Measurements from ENCODE around the gene TMEM208.
A peak's percentile ranks its signal among the peaks of the same experiment; 100 is the strongest.

The TMEM208 gene

GRCh38 chr16:67194260-67194659 lies 32.7 kb upstream of the TMEM208 start:
- Histone ChIP-seq H3K4me3 (ENCODE audit: low read depth, low read length) (no peak overlapping the region), H3K36me3 (peaks cover 50% of the 10 kb centered on the region), H3K4me1 (no peaks in the 10 kb centered on the region), H3K9me3 (no peaks in the 10 kb centered on the region), H3K27me3 (no peaks in the 10 kb centered on the region)
- no peak for TF ChIP-seq CTCF (IDR thresholded peaks at IDR 0.05; ENCODE audit: low read depth, low read length)
- DNase-seq: no peak

DNA sequence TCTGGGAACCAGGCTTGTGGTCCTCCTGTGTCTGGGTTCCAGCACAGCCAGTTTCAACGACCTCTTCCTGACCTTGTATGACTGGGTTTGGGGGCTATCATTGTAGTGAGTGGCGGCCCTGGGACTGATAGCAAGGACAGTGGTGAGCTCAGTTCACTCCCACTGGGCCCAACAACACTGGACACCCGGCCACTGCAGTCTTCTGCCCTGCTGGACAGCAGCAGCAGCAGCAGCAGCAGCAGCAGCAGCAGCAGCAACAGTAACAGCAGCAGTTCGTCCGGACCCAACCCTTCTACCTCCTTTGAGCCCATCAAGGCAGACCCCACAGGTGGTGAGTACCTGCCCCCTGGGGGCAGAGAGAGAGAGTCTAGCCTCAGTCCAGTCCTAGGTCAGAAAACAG lies 31.3 kb upstream of the TMEM208 start:
- no peak for DNase-seq
- H3K4me3 ChIP-seq (ENCODE audit: low read depth, low read length): no peak overlapping the region
- H3K27me3 ChIP-seq: no peaks in the 10 kb centered on the region
- no peaks in the 10 kb centered on the region for H3K4me1 ChIP-seq
- peaks cover 53% of the 10 kb centered on the region for H3K36me3 ChIP-seq
- no peaks in the 10 kb centered on the region for H3K9me3 ChIP-seq
- TF ChIP-seq CTCF (IDR thresholded peaks at IDR 0.05; ENCODE audit: low read depth, low read length): no peak

DNA sequence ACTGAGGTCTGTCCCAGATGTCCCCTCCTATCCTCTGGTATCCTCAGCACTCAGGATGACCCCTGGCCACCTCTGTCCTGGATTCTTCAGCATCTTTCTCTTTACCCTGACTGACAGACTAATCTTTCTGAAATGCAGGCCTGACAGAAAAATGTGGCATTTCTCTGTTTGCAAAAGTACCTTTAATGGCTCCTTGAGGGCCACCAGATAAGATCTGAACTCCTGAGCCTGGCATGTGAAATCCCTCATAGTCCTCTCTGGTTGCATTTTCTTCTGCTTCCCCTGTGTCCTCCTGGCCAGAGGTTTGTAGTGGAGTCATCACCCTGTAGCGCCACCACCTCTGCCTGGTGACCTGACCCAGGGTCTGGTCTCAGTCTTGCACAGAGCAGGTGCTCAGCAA lies 30.0 kb upstream of the TMEM208 start:
- no peak for TF ChIP-seq CTCF (IDR thresholded peaks at IDR 0.05; ENCODE audit: low read depth, low read length)
- H3K36me3 ChIP-seq: peaks cover 58% of the 10 kb centered on the region
- no peaks in the 10 kb centered on the region for H3K9me3 ChIP-seq
- H3K4me1 ChIP-seq: no peaks in the 10 kb centered on the region
- H3K4me3 ChIP-seq (ENCODE audit: low read depth, low read length): no peak overlapping the region
- no peak for DNase-seq
- no peaks in the 10 kb centered on the region for H3K27me3 ChIP-seq

DNA sequence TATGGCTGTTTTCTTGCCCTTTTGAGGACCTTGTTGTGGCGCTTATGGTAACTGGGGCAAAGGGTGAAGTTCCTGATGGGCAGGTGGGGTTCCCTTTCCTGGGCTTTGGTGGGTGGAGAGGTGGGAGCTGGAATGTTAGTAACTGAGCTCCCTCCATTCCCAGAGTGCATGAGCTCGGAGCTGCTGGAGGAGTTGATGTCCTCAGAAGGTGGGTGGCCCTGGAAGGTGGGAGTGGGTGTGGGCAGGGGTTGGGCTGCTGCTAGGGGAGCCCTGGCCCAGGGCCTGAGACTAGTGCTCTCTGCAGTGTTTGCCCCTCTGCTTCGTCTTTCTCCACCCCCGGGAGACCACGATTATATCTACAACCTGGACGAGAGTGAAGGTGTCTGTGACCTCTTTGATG lies 29.2 kb upstream of the TMEM208 start:
- Histone ChIP-seq H3K36me3 (peaks cover 64% of the 10 kb centered on the region), H3K9me3 (no peaks in the 10 kb centered on the region), H3K4me1 (no peaks in the 10 kb centered on the region), H3K27me3 (no peaks in the 10 kb centered on the region), H3K4me3 (ENCODE audit: low read depth, low read length) (no peak overlapping the region)
- DNase-seq: no peak
- no peak for TF ChIP-seq CTCF (IDR thresholded peaks at IDR 0.05; ENCODE audit: low read depth, low read length)

DNA sequence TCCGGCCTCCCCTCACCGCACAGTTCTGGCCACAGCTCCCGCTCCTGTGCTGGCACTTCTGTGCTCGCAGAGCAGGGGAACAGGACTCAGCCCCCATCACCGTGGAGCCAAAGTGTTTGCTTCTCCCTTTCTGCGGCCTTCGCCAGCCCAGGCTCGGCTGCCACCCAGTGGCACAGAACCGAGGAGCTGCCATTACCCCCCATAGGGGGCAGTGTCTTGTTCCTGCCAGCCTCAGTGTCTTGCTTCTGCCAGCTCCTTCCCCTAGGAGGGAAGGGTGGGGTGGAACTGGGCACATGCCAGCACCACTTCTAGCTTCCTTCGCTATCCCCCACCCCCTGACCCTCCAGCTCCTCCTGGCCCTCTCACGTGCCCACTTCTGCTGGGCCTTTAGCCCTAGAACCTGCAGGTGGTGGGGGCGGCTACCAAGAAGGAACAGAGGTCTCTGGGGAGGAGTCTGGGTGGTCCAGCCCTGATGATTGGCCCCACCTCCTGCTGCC lies 28.6 kb upstream of the TMEM208 start:
- H3K27me3 ChIP-seq: no peaks in the 10 kb centered on the region
- peak; percentile 78 for TF ChIP-seq CTCF (IDR thresholded peaks at IDR 0.05; ENCODE audit: low read depth, low read length)
- H3K36me3 ChIP-seq: peaks cover 64% of the 10 kb centered on the region
- H3K9me3 ChIP-seq: no peaks in the 10 kb centered on the region
- peak; percentile 65 for DNase-seq
- no peak overlapping the region for H3K4me3 ChIP-seq (ENCODE audit: low read depth, low read length)
- H3K4me1 ChIP-seq: no peaks in the 10 kb centered on the region

DNA sequence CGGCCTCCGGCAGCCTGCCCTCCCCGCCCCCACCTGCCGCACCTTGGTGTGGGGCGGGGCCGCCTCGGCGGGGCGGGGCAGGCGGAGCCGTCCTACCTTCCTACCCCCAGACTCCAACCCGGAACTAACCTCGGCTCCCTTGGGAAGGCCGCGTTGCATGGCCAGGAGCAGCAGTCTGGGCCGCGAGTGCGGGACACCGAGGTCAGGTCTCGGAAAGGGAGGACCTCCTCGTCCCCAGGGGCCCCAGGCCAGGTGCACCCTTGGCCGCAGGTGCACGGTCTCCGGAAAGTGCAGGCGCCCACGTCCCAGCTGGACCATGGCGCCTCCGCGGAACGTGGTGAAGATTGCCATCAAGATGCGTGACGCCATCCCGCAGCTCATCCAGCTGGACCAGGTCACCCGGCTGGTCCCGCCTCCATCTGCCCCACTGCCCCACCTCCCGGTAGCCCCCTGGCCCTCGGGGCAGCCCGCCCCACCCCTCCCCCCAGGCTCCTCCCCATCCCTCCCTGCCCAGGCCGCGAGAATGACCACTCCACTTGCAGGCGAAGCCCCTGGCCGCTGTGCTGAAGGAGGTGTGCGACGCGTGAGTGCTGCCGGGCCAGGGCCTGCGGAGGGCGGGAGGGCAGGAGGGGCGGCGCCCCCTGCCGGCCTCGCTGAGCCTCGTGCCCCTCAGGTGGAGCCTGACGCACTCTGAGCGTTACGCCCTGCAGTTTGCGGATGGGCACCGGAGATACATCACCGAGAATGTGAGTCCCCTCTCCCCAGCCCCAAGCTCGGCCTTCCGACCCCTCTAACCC lies 27.7 kb upstream of the TMEM208 start, which contains the start of gene ELMO3:
Gene ELMO3, plus strand, starts transcription at position 121 of the 797 bp plus-strand sequence. Its CDS starts 196 bp downstream, at position 317.
- Histone ChIP-seq H3K27me3 (no peaks in the 10 kb centered on the region), H3K4me1 (no peaks in the 10 kb centered on the region), H3K9me3 (no peaks in the 10 kb centered on the region), H3K4me3 (ENCODE audit: low read depth, low read length) (no peak within 1 kb of the TSS), H3K36me3 (peaks cover 60% of the 10 kb centered on the region)
- no peak for TF ChIP-seq CTCF (IDR thresholded peaks at IDR 0.05; ENCODE audit: low read depth, low read length)
- DNase-seq: no peak

All from BE2C (cell line).